Smooth muscle cell (in vitro differentiated cells): ENCODE data around the gene RFC5. TPM values are rescaled to one million over a fixed set of nuclear protein-coding genes. Genes with fewer than 3 reads are reported as not detected.
"Not testable (repeated sequence)": the region's sequence is repeated elsewhere in the genome, so short reads cannot be mapped to it uniquely, and the experiment has no call there.

Experiments used
- DNase-seq: peaks from one replicate; lab custom pipeline; 2025; ENCODE audit not compliant: unreplicated experiment; lab: John Stamatoyannopoulos, UW
- H2AFZ ChIP-seq: fragments of 200-600 bp; sonication (generic); 2 replicates; pipeline ENCODE4 v1.6.0; 2016; ENCODE audit warnings: antibody characterized with exemption, low read depth, mild to moderate bottlenecking
- H3F3A ChIP-seq: fragments of 200-600 bp; sonication (generic); 2 replicates; pipeline ENCODE4 v1.6.0; 2017; ENCODE audit warnings: antibody characterized with exemption, low read depth
- H3K27ac ChIP-seq: fragments of 200-600 bp; sonication (generic); 2 replicates; pipeline ENCODE4 v1.5.1; 2016; ENCODE audit warnings: low read depth, mild to moderate bottlenecking
- H3K27me3 ChIP-seq: fragments of 200-600 bp; sonication (generic); 2 replicates; pipeline ENCODE4 v1.6.1; 2016; ENCODE audit warnings: low read depth, mild to moderate bottlenecking
- H3K36me3 ChIP-seq: fragments of 200-600 bp; sonication (generic); 2 replicates; pipeline ENCODE4 v1.5.1; 2016; ENCODE audit warnings: low read depth
- H3K4me1 ChIP-seq: fragments of 200-600 bp; sonication (generic); 2 replicates; pipeline ENCODE4 v1.5.1; 2016; ENCODE audit warnings: low read depth
- H3K4me2 ChIP-seq: fragments of 200-600 bp; sonication (generic); 2 replicates; pipeline ENCODE4 v1.6.0; 2016; ENCODE audit warnings: mild to moderate bottlenecking
- H3K4me3 ChIP-seq: fragments of 200-600 bp; sonication (generic); 2 replicates; pipeline ENCODE4 v1.5.1; 2016; ENCODE audit warnings: mild to moderate bottlenecking
- H3K79me2 ChIP-seq: fragments of 200-600 bp; sonication (generic); 2 replicates; pipeline ENCODE4 v1.6.0; 2016; ENCODE audit warnings: low read depth, mild to moderate bottlenecking
- H3K9ac ChIP-seq: fragments of 200-600 bp; sonication (generic); 2 replicates; pipeline ENCODE4 v1.6.0; 2016; ENCODE audit warnings: low read depth
- H3K9me3 ChIP-seq: fragments of 200-600 bp; sonication (generic); replicated peaks from 2 replicates; pipeline ENCODE4 v1.5.1; 2016; ENCODE audit warnings: low read depth
- H4K20me1 ChIP-seq: fragments of 200-600 bp; sonication (generic); 2 replicates; pipeline ENCODE4 v1.6.0; 2016; ENCODE audit warnings: low read depth
- CTCF ChIP-seq: fragments of 200-600 bp; sonication (generic); IDR thresholded peaks from 2 replicates; pipeline ENCODE4 v1.5.1; 2017; ENCODE audit warnings: borderline replicate concordance, mild to moderate bottlenecking, antibody characterized with exemption; ENCODE audit not compliant: insufficient read depth, poor library complexity, severe bottlenecking
- WGBS: methylation state at CpG from one replicate; pipeline ENCODE4 v1.1.7; 2016; ENCODE audit warnings: low lambda C conversion rate; 5-methylcytosine and 5-hydroxymethylcytosine counted together
- polyA plus RNA-seq: library from polyadenylated mRNA; unstranded; fragments of >200 nt; fragmentation: Nextera tagmentation; extraction: Ambion mirVana; gene quantifications from 2 replicates; pipeline ENCODE4 v1.2.1, GENCODE V29; 2016
- small RNA-seq: library from RNA; depleted of rRNA; stranded (forward); fragments of <200 nt; gene quantifications from one replicate; pipeline ENCODE3, GENCODE V24; 2014
- total RNA-seq: library from RNA; depleted of rRNA; stranded (reverse); fragments of >200 nt; gene quantifications from 2 replicates; pipeline ENCODE4 v1.2.3, GENCODE V29; 2014

Gene RFC5
- total and polyA plus RNA-seq, 2 experiments from 2014 or later = 16.4 to 27.1 TPM

- H3K27me3 ChIP-seq = no peaks in the 10 kb centered on the region
- no peak overlapping the region for H3K9ac ChIP-seq
- no peak for DNase-seq
- H3K4me1 ChIP-seq = no peaks in the 10 kb centered on the region
- no peak overlapping the region for H3K4me3 ChIP-seq
- H3K27ac ChIP-seq = no peak overlapping the region
- H3K36me3 ChIP-seq = no peaks in the 10 kb centered on the region
- H4K20me1 ChIP-seq = no peaks in the 10 kb centered on the region
- H3K79me2 ChIP-seq = no peaks in the 10 kb centered on the region
- WGBS = 85% methylated on average over 4 of the region's 4 CpGs
- no peak overlapping the region for H2AFZ ChIP-seq
- H3K4me2 ChIP-seq = no peak overlapping the region
- no peaks in the 10 kb centered on the region for H3K9me3 ChIP-seq
- H3F3A ChIP-seq = no peaks in the 10 kb centered on the region
- no peak for TF ChIP-seq CTCF
Measured at GRCh38 chr12:118073768-118074167, 57.3 kb downstream of the RFC5 start.

- H3K9me3 ChIP-seq, H2AFZ ChIP-seq, H3K27ac ChIP-seq, H3K79me2 ChIP-seq, H3F3A ChIP-seq, H3K4me3 ChIP-seq, DNase-seq, H3K4me1 ChIP-seq, H3K4me2 ChIP-seq, H3K27me3 ChIP-seq, H4K20me1 ChIP-seq, H3K9ac ChIP-seq, H3K36me3 ChIP-seq: not testable (repeated sequence)
- 97% methylated on average over 9 of the region's 9 CpGs for WGBS
Measured at GRCh38 chr12:118081521-118081920, 65.0 kb downstream of the RFC5 start.

Small RNA genes lying within 50 kb of the gene (small RNA-seq; reads per million reads assigned to genes)
- gene AC131159.1 = not detected

Other genes with a start within 250 kb of the RFC5 start
- gene KSR2, start 47.7 kb upstream of the RFC5 start, total RNA-seq = 0.04 TPM in 2 replicates
- not detected in 2 replicates for gene KSR2, start 47.7 kb upstream of the RFC5 start, polyA plus RNA-seq
- 71.5 and 78.2 TPM in 2 replicates for gene WSB2, start 44.5 kb downstream of the RFC5 start, total RNA-seq
- gene WSB2, start 44.5 kb downstream of the RFC5 start, polyA plus RNA-seq = 43.9 and 48.1 TPM in 2 replicates
- gene VSIG10, start 87.3 kb downstream of the RFC5 start, total RNA-seq = 2.3 and 5.6 TPM in 2 replicates
- 2.3 and 3.0 TPM in 2 replicates for gene VSIG10, start 87.3 kb downstream of the RFC5 start, polyA plus RNA-seq
- 106 and 118 TPM in 2 replicates for gene PEBP1, start 119.4 kb downstream of the RFC5 start, total RNA-seq
- gene PEBP1, start 119.4 kb downstream of the RFC5 start, polyA plus RNA-seq = 193 and 199 TPM in 2 replicates